HG03060 (cell line): Measurements from ENCODE around the gene EPHA2.
"Not testable (repeated sequence)": the region's sequence is repeated elsewhere in the genome, so short reads cannot be mapped to it uniquely, and the experiment has no call there.

Experiments used
- ATAC-seq: cut with Tn5 transposase; IDR thresholded peaks from one replicate; pipeline ENCODE4 v1.9.1; 2021; ENCODE audit warnings: low read depth, moderate number of reproducible peaks; ENCODE audit not compliant: unreplicated experiment

Gene EPHA2

DNA sequence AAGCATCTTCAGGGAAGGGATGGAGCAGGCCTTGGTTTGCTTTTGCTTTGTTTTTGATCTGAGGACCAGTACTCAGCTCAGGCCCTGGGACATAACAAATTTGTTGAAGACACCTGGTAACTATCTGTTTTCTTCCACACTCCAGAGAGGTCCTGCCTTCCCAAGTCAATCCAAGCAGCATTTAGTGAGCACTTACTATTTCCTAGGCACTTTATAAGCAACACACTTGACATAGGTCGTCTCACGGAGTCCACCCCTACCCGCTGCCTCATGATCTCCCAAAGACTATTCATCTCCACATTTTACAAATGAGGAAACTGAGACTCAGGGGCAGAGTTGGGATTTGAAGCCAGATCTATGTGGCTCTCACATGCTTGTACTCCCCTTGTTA is 14.4 kb upstream of the EPHA2 start:
- ATAC-seq = no peak

DNA sequence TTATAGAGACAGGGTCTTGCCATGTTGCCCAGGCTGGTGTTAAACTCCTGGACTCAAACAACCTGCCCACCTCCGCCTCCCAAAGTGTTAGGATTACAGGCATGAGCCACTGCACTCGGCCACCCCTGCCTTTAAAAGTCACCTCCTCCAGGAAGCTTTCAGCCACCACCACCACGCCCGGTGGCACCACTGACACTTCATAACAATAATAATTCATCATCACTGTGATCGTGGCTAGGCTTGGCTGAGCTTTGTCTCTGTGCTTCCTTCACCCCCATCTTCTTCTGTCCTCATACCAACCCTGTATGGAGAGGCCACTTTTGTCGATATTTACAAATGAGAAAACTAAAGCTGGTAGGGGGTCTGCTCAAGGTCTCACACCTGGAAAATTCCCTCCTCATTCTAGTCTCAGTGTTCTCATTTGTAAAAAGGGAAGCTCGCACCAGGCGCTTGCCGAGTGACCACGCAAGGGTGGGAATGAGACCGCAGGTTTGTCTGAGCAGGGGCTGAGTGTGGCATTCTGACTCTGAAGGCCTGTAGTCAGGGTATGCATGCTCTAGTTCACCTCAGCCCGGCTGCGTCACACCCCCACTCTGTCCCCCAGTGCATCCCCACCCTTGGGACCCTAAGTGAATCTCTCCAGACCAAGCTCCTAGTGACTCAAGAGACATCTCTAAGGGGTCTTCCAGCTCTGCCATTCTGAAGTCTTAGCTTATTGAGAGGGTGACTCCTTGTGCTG is 12.9 kb upstream of the EPHA2 start:
- no peak for ATAC-seq

DNA sequence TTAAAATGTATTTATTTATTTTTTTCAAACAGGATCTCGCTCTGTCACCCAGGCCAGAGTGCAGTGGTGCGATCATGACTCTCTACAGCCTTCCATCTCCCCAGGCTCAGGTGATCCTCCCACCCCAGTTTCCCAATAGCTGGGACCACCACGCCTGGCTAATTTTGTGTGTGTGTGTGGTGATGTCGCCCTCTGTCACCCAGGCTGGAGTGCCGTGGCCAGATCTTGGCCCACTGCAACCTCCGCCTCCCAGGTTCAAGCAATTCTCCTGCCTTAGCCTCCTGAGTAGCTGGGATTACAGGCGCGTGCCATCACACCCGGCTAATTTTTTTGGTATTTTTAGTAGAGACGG is 12.3 kb upstream of the EPHA2 start:
- not testable (repeated sequence) for ATAC-seq

- no peak for ATAC-seq
These were observed 11.7 kb upstream of the EPHA2 start for GRCh38 chr1:16167331-16168143.

DNA sequence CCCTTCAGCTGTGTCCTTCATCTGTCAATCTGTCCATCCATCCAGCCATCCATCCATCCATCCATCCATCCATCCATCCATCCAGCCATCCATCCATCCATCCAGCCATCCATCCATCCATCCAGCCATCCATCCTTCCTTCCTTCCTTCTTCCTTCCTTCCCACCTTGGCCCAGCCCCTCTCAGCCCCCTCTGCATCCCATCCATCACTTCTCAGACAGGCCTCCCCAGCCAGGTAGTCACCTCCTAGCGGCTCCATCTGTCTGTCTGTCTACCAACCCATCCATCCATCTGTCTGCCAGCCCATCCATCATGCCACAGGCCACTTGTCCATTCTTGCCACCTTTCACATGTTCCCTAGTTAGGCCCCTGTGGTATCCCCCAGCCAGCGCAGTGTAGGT is 10.2 kb upstream of the EPHA2 start:
- no peak for ATAC-seq

GRCh38 chr1:16165548-16165947 is 9.7 kb upstream of the EPHA2 start:
- no peak for ATAC-seq

DNA sequence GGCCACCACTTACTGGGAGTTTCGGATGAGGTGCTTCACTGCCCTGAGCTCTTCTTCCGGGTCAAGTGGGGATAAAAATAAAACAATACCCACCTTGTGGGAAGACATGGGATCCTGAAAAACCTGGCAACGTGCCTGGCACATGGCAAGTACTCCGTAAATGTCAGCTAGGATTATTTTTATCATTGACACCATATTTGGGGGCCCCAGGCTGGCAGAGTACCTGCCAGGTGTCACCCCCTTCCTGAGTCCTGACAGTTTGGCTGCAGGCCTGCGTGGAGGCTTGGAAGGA is 9.2 kb upstream of the EPHA2 start:
- no peak for ATAC-seq

- ATAC-seq = no peak
These were observed 8.6 kb upstream of the EPHA2 start for GRCh38 chr1:16164213-16165072.

DNA sequence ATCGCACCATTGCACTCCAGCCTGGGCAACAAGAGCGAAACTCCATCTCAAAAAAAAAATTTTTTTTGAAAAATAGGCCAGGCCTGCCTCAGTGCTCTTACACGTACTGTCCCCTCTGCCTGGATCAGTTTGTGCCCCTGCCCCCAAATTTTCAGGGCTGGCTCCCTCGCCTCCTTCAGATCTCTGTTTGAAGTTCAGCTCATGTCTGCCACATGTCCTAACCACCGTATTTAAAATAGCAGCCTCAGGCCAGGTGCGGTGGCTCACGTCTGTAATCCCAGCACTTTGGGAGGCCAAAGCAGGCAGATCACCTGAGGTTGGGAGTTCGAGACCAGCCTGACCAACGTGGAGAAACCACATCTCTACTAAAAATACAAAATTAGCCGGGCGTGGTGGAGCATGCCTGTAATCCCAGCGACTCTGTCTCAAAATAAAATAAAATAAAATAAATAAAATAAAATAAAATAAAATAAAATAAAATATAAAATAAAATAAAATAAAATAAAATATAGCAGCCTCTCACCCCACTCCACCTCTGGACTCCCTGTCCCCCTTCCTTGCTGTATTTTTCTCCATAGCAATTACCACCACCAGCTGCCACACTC is 7.8 kb upstream of the EPHA2 start:
- not testable (repeated sequence) for ATAC-seq

DNA sequence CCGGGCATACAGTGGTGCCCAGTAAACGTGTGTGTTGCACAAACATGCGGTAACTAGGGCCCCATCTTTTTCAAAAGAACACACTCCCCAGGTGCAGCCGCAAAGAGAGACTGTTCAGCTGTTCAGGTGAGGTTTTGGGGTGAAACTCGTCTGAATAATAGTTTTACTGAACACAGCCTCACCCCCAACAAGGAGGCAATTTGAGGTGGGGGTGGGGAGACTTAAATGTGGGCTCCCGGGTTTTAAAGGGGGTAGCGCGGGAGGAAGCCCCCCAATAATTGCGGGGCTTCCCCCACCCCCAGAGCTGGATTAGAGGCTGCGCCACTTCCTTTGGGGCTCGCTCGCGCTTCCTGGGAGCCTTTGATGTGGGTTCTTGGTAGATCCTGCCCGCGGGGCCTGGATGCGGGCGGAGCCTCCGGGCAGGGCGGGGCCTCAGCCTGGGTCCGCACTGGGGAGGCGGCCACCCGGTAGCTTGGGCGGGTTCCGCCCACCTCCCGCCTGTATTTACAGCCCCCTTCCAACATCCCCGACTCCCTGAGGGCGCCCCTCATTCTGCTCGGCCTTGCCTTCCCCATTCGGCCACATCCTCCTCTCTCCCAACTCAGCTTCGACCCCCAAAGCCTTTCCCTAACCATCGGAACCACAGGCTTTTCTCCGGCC is 6.4 kb upstream of the EPHA2 start:
- no peak for ATAC-seq

DNA sequence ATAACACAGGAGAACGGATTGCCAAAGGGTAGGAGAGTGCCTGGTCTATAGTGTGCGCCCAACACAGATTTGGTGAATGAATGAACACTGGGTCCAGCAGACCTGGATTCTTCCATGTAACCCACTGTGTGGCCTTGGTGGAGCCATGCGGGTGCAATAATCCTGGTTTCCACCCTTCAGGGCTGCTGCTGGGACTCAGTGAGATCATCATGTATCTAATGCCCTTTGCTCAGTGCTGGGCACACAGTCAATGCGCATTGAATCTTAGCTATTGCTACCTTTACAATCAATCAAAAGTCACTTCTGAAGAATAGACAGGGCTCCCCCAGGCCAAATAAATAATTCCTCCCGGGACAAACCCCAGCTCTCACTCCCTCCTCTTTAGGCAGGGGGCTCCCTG is 5.8 kb upstream of the EPHA2 start:
- no peak for ATAC-seq

- no peak for ATAC-seq
These were observed 3.3 kb upstream of the EPHA2 start for GRCh38 chr1:16158993-16159831.

GRCh38 chr1:16158025-16158424 is 2.2 kb upstream of the EPHA2 start:
- no peak for ATAC-seq

DNA sequence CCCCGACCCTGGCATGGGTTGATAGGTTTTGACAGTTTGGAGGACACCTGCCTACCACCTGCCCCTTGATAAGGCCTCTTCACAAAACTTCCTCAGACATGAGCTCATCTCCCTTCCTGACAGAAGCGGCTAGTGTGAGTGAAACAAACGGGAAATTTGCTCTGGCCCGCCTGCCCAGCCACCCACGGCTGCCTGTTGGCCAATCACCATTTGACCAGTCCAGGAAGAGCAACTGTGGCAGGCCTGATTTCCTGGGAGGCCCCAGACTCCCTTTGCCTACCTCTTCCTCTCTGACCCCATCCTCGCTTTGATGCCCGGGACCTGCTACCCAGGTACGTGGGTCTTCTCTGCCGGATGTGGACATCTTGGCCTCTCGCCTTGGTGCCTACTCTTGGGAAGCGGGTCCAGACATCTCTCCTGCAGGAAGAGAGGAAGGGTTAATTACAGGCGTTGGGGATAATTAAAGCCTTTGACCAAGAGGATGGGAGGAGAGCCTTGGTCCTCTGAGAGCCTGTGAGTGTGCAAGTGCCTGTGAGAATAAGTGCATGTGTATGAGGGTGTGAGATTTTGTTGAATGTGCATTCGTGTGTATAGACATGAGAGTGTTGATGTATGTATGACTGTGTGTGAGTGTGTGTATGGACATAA is 1.1 kb upstream of the EPHA2 start:
- ATAC-seq = no peak

DNA sequence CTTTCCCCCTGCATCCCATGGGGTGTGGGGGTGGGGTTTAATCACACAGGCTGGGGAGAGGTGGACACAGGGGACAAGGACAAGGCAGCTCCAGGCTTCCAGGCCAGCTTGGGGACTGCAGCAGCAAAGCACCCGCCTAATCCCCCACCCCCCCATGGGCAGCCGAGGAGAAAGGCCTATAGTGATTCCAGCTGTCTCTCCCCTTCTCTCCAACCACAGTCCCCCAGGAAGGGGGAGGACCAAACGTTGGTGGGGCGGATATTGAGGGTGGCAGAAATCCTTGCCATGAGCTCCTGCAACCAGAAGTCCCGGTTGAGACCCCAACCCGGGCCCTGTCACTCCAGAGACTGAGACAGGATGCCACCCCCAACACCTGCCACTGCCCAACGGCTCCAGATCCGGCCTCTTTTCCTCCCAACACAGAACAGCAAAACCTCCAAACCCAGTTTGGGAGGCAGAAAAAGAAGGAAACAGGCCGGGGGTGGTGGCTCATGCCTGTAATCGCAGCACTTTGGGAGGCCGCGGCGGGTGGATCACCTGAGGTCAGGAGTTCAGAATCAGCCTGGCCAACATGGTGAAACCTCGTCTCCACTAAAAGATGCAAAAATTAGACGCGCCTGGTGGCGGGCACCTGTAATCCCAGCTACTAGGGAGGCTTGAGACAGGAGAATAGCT is 1.7 kb downstream of the EPHA2 start:
- no peak for ATAC-seq

- ATAC-seq = no peak
These were observed 2.5 kb downstream of the EPHA2 start for GRCh38 chr1:16153096-16153998.

DNA sequence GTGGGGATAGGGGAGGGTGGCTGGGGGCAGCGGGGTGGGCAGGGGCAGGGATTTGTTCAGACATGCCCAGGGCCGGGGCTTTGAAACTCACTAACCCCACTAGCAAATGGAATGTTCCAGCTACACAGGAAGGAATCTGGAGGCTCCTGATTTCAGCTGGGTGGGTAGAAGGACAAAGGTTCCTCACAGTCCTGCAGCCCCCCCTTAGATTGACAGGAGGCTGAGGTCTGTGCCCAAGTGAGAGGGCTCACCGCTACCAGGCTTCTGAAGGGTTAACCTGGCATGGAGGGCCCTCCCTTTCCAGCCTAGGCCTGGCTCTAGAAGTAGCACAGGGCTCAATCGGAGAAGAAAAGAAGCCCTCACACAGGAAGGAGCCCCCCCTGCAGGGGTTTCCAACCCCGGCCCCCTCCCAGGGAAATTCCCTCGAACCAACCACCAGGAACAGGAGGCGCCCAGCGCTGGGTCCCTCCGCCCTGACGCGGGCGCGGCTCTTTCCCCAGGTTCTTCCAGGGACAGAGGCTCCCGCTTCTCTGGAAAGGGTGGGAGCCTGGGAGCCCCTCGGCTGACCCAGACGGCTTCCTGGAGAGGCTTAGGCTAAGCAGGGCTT is 3.3 kb downstream of the EPHA2 start:
- no peak for ATAC-seq
